ENCODE results near the gene RABGAP1L.
A peak's percentile ranks its signal among the peaks of the same experiment; 100 is the strongest.

The RABGAP1L gene

DNA sequence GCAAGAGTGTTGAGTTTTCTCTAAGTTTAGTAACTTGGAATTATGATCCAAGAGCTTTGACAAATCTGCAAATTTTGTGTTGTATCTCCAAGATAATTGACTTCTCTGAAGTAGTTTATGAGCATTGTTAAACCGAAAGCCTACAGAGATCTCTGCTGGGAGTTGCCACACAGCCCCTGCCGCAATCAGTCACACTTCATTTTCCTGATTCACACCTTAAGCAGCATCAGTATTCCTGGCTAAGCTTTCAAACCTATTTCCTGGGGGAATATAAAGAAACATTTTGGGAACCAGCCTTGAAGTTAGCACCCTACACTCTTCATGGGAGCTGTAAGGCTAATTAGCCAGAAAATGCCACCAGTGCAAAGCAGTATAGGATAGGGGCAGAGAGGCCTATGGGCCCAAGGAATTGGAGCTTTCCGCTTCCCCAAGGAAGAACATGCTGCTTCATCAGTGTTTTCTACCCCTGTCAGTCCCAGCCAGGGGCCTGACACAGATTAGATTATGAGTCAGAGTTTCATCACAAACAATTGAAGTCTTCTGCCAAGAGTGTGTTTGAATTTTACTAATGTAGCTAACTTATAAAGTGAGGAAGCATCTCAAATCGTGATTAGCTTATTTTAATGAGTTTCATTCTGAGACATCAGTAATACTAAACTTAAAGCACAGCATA is 817.3 kb downstream of the RABGAP1L start:
- H3K9ac ChIP-seq: no peak overlapping the region
- H3K27ac ChIP-seq: no peak overlapping the region
- H3K4me3 ChIP-seq (IDR thresholded peaks at IDR 0.05; ENCODE audit: insufficient read depth, low read depth, low read length): no peak overlapping the region
- H4K20me1 ChIP-seq (ENCODE audit: insufficient read depth): no peaks in the 10 kb centered on the region
- no peaks in the 10 kb centered on the region for H3K79me2 ChIP-seq (ENCODE audit: insufficient read depth, low read depth)
- no peak overlapping the region for H2AFZ ChIP-seq (ENCODE audit: low read depth)
- H3K36me3 ChIP-seq (ENCODE audit: insufficient read depth): no peaks in the 10 kb centered on the region
- H3K4me2 ChIP-seq: no peak overlapping the region
- no peaks in the 10 kb centered on the region for H3K27me3 ChIP-seq (ENCODE audit: insufficient read depth, low read depth)
- TF ChIP-seq, protein P1, sequence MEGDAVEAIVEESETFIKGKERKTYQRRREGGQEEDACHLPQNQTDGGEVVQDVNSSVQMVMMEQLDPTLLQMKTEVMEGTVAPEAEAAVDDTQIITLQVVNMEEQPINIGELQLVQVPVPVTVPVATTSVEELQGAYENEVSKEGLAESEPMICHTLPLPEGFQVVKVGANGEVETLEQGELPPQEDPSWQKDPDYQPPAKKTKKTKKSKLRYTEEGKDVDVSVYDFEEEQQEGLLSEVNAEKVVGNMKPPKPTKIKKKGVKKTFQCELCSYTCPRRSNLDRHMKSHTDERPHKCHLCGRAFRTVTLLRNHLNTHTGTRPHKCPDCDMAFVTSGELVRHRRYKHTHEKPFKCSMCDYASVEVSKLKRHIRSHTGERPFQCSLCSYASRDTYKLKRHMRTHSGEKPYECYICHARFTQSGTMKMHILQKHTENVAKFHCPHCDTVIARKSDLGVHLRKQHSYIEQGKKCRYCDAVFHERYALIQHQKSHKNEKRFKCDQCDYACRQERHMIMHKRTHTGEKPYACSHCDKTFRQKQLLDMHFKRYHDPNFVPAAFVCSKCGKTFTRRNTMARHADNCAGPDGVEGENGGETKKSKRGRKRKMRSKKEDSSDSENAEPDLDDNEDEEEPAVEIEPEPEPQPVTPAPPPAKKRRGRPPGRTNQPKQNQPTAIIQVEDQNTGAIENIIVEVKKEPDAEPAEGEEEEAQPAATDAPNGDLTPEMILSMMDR (conservative IDR thresholded peaks at IDR 0.05; ENCODE audit: low read depth, low read length): no peak
- H3K4me1 ChIP-seq (ENCODE audit: low read depth, poor library complexity, severe bottlenecking): peaks cover 41% of the 10 kb centered on the region

DNA sequence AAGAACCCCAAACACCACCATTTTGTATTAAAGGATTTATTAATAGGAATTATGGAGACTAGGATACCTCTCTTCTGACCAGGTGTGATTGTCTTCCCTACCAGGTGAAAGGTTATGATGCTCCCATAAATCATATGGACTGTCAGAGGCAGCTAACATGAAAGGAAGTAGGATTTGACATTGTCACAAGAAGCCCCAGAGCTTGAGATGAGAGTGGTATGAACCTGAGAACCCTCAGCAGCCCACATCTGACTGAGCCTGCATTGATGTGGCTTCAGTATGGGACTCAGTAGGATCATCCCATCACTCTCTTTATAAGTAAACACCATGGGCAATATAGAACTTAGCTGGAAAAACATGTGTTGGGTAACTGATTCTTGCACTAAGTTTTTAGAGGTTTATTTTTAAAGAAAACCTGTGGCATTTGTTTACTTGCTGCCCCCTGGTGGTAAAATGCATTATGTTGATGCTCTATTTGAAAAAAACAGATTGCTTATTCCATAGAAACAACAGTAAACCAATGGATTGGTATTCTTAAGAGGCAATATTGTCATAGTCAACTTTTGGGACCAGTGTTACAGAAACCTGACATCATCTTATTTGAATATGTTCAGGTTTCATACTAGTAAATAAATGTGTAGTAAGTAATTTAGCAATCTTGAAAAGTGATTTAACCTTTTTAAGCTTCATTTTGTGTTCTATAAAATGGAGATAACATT is 823.8 kb downstream of the RABGAP1L start:
- Histone ChIP-seq H3K27me3 (ENCODE audit: insufficient read depth, low read depth) (no peaks in the 10 kb centered on the region), H3K9ac (no peak overlapping the region), H3K36me3 (ENCODE audit: insufficient read depth) (peaks cover 4% of the 10 kb centered on the region; the same call in 1 of the 2 replicates), H3K4me3 (IDR thresholded peaks at IDR 0.05; ENCODE audit: insufficient read depth, low read depth, low read length) (no peak overlapping the region), H3K4me1 (ENCODE audit: low read depth, poor library complexity, severe bottlenecking) (peaks cover 25% of the 10 kb centered on the region), H3K27ac (no peak overlapping the region), H2AFZ (ENCODE audit: low read depth) (no peak overlapping the region), H3K4me2 (no peak overlapping the region), H4K20me1 (ENCODE audit: insufficient read depth) (no peaks in the 10 kb centered on the region), H3K79me2 (ENCODE audit: insufficient read depth, low read depth) (no peaks in the 10 kb centered on the region)
- TF ChIP-seq, protein P1 (conservative IDR thresholded peaks at IDR 0.05; ENCODE audit: low read depth, low read length): peak; percentile 97

DNA sequence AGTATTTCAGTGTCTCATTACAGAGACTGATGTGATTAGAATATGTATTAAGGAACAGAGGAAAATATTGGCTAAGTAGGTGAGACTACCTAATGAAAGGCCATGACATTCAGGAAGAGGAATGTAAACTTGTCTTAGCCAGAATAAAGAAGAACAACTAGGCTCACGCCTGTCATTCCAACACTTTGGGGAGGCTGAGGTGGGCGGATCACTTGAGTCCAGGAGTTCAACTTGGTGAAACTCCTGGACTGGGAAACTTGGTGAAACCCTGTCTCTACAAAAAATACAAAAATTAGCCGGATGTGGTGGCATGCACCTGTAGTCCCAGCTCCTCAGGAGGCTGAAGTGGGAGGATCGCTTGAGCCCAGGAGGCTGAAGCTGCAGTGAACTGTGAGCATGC is 825.6 kb downstream of the RABGAP1L start:
- Histone ChIP-seq H3K4me1 (ENCODE audit: low read depth, poor library complexity, severe bottlenecking) (peaks cover 43% of the 10 kb centered on the region), H3K36me3 (ENCODE audit: insufficient read depth) (peaks cover 4% of the 10 kb centered on the region; the same call in 1 of the 2 replicates), H3K4me3 (IDR thresholded peaks at IDR 0.05; ENCODE audit: insufficient read depth, low read depth, low read length) (no peak overlapping the region), H3K27ac (no peak overlapping the region), H2AFZ (ENCODE audit: low read depth) (no peak overlapping the region), H3K4me2 (no peak overlapping the region), H3K9ac (no peak overlapping the region), H4K20me1 (ENCODE audit: insufficient read depth) (no peaks in the 10 kb centered on the region), H3K79me2 (ENCODE audit: insufficient read depth, low read depth) (no peaks in the 10 kb centered on the region), H3K27me3 (ENCODE audit: insufficient read depth, low read depth) (no peaks in the 10 kb centered on the region)
- TF ChIP-seq, protein P1 (conservative IDR thresholded peaks at IDR 0.05; ENCODE audit: low read depth, low read length): no peak

DNA sequence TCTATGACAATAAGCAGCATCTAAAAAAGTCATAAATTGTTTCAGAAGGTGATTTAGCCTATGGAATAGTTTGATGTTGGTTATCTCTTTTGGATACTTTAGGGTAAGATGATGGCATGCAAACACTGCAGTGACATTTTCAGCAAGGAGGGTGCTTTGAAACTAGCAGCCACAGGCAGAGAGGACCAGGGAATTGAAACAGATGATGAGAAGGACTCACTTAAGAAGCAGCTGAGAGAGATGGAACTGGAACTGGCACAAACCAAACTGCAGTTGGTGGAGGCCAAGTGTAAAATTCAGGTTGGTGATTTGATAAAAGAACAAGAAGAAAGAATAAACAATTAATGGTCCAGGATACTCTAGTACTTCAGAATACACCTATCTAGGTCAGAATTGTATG is 829.2 kb downstream of the RABGAP1L start:
- Histone ChIP-seq H3K27me3 (ENCODE audit: insufficient read depth, low read depth) (no peaks in the 10 kb centered on the region), H2AFZ (ENCODE audit: low read depth) (no peak overlapping the region), H3K36me3 (ENCODE audit: insufficient read depth) (no peaks in the 10 kb centered on the region), H3K4me2 (peak overlapping the region; percentile 95), H4K20me1 (ENCODE audit: insufficient read depth) (no peaks in the 10 kb centered on the region), H3K4me3 (IDR thresholded peaks at IDR 0.05; ENCODE audit: insufficient read depth, low read depth, low read length) (no peak overlapping the region), H3K9ac (no peak overlapping the region), H3K27ac (peak overlapping the region; percentile 66; the same call in 1 of the 2 replicates), H3K4me1 (ENCODE audit: low read depth, poor library complexity, severe bottlenecking) (peaks cover 62% of the 10 kb centered on the region), H3K79me2 (ENCODE audit: insufficient read depth, low read depth) (no peaks in the 10 kb centered on the region)
- TF ChIP-seq, protein P1 (conservative IDR thresholded peaks at IDR 0.05; ENCODE audit: low read depth, low read length): no peak
